ENCODE data around the gene METTL26. TPM values are rescaled to one million over a fixed set of nuclear protein-coding genes. Genes with fewer than 3 reads are reported as not detected.

Gene METTL26
- total and polyA plus RNA-seq, 9 of the 15 experiments (the other 6 are each of a cell fraction or from before 2014, with no cell fraction given): 7.3 to 262 (median 80.9) TPM

GRCh38 chr16:684961-685696, 49.0 kb upstream of the METTL26 start (continued):
- TF ChIP-seq CTBP1 (IDR thresholded peaks at IDR 0.05; ENCODE audit: borderline replicate concordance): no peak
- no peak for TF ChIP-seq CBFA2T2 (conservative IDR thresholded peaks at IDR 0.05)
- no peak for TF ChIP-seq TEAD4 (IDR thresholded peaks at IDR 0.05; ENCODE audit: low read length)
- no peak for TF ChIP-seq TEAD4 (CRISPR knock-in tag; IDR thresholded peaks at IDR 0.05; ENCODE audit: borderline replicate concordance)
- TF ChIP-seq MECOM (CRISPR knock-in tag; IDR thresholded peaks at IDR 0.05): no peak
- TF ChIP-seq RBM34 (IDR thresholded peaks at IDR 0.05; ENCODE audit: borderline replicate concordance, insufficient read depth, low read length): no peak
- no peak for TF ChIP-seq SMC3 (conservative IDR thresholded peaks at IDR 0.05; ENCODE audit: insufficient read depth, low read depth, low read length)
- TF ChIP-seq POLR2G (IDR thresholded peaks at IDR 0.05; ENCODE audit: low read depth, low read length): peak; percentile 61
- no peak for TF ChIP-seq NFIX (CRISPR knock-in tag; IDR thresholded peaks at IDR 0.05; ENCODE audit: low read depth)
- TF ChIP-seq EGR1 (conservative IDR thresholded peaks at IDR 0.05): no peak
- TF ChIP-seq MEF2D (tag; conservative IDR thresholded peaks at IDR 0.05; ENCODE audit: low read depth): no peak
- no peak for TF ChIP-seq CBFB (CRISPR knock-in tag; IDR thresholded peaks at IDR 0.05)
- TF ChIP-seq NFIC (IDR thresholded peaks at IDR 0.05): 0 out of 2 replicates have a peak, but pooled peaks have one; percentile 9
- TF ChIP-seq TCF7L2 (IDR thresholded peaks at IDR 0.05; ENCODE audit: low read depth, low read length): no peak
- TF ChIP-seq RBFOX2 (IDR thresholded peaks at IDR 0.05; ENCODE audit: low read depth, low read length): peak; percentile 17; the same call in 1 of the 2 replicates
- TF ChIP-seq RCOR1 (IDR thresholded peaks at IDR 0.05; ENCODE audit: borderline replicate concordance in 1 of 2, low read depth in 2 of 2, low read length in 2 of 2): no peak
- TF ChIP-seq RB1 (IDR thresholded peaks at IDR 0.05; ENCODE audit: low read depth): no peak
- no peak for TF ChIP-seq RBM15 (IDR thresholded peaks at IDR 0.05; ENCODE audit: insufficient read depth, low read length)
- TF ChIP-seq ZNF655 (CRISPR knock-in tag; IDR thresholded peaks at IDR 0.05): no peak
- TF ChIP-seq RBM14 (IDR thresholded peaks at IDR 0.05; ENCODE audit: borderline replicate concordance, insufficient read depth, low read depth, low read length): 0 out of 2 replicates have a peak, but pooled peaks have one; percentile 2
- TF ChIP-seq, protein P1, sequence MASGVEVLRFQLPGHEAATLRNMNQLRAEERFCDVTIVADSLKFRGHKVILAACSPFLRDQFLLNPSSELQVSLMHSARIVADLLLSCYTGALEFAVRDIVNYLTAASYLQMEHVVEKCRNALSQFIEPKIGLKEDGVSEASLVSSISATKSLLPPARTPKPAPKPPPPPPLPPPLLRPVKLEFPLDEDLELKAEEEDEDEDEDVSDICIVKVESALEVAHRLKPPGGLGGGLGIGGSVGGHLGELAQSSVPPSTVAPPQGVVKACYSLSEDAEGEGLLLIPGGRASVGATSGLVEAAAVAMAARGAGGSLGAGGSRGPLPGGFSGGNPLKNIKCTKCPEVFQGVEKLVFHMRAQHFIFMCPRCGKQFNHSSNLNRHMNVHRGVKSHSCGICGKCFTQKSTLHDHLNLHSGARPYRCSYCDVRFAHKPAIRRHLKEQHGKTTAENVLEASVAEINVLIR (CRISPR knock-in tag; IDR thresholded peaks at IDR 0.05): no peak
- TF ChIP-seq FOXK1 (CRISPR knock-in tag; IDR thresholded peaks at IDR 0.05; ENCODE audit: borderline replicate concordance): no peak
- no peak for TF ChIP-seq ZBTB17 (CRISPR knock-in tag; IDR thresholded peaks at IDR 0.05)
